Neural progenitor cell (in vitro differentiated cells): Measurements from ENCODE around the gene ARPP21.

Experiments
- CTCF ChIP-seq: fragments of 200-600 bp; sonication (generic); IDR thresholded peaks from 2 replicates; pipeline ENCODE4 v1.5.1; 2017; ENCODE audit warnings: antibody characterized with exemption, mild to moderate bottlenecking
- EZH2 ChIP-seq: fragments of 200-600 bp; sonication (generic); IDR thresholded peaks from 2 replicates; pipeline ENCODE4 v1.6.1; 2017; ENCODE audit warnings: antibody characterized with exemption, mild to moderate bottlenecking, moderate library complexity

GRCh38 chr3:35761311-35761710 is 122.0 kb downstream of the ARPP21 start:
- TF ChIP-seq CTCF (no peak), EZH2 (no peak)
